Neuron (in vitro differentiated cells): ENCODE results near the gene USF2.

Source experiments
- H2AFZ ChIP-seq: one replicate; pipeline ENCODE4 v1.6.1; 2013; ENCODE audit warnings: low read depth, mild to moderate bottlenecking, inconsistent platforms, low read length, moderate library complexity
- H3K27me3 ChIP-seq: one replicate; pipeline ENCODE4 v1.6.1; 2013; ENCODE audit warnings: low read length; ENCODE audit not compliant: insufficient read depth
- H3K36me3 ChIP-seq: one replicate; pipeline ENCODE4 v1.6.1; 2013; ENCODE audit warnings: low read length; ENCODE audit not compliant: insufficient read depth
- H3K4me1 ChIP-seq: one replicate; pipeline ENCODE4 v1.6.1; 2013; ENCODE audit warnings: low read length; ENCODE audit not compliant: insufficient read depth
- H3K4me3 ChIP-seq: 2 replicates; pipeline ENCODE4 v1.5.1; 2013; ENCODE audit warnings: mild to moderate bottlenecking, low read length, moderate library complexity
- H3K9me3 ChIP-seq: one replicate; pipeline ENCODE4 v1.6.1; 2013; ENCODE audit warnings: low read length

USF2 gene

DNA sequence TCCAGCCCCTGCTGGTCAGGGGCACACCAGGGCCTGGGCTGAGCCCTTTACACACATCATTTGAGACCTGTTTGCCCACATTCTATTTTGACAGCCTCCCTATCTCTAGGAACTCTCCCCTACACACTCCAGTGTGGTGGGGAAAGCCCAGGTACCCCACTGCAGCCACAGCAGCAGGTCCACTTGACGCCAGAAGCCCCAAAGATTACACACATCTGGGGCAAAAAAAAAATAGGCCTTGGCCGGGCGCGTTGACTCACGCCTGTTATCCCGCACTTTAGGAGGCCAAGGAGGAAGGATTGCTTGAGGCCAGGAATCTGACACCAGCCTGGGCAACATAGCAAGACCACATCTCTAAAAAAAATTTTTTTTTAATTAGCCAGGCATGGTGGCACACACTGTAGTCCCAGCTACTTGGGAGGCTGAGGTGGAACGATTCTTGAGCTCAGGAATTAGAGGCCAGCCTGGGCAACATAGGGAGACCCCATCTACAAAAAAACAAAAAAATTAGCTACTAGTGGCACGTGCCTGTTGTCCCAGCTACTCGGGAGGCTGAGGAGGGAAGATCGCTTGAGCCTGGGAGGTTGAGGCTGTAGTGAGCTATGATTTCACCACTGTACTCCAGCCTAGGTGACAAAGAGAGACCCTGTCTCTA lies 42.2 kb downstream of the USF2 start:
- H3K36me3 ChIP-seq, result no peaks in the 10 kb centered on the region
- H3K4me1 ChIP-seq, result no peaks in the 10 kb centered on the region
- no peak overlapping the region for H2AFZ ChIP-seq
- no peak overlapping the region for H3K4me3 ChIP-seq
- no peaks in the 10 kb centered on the region for H3K9me3 ChIP-seq
- peaks cover 3% of the 10 kb centered on the region for H3K27me3 ChIP-seq

DNA sequence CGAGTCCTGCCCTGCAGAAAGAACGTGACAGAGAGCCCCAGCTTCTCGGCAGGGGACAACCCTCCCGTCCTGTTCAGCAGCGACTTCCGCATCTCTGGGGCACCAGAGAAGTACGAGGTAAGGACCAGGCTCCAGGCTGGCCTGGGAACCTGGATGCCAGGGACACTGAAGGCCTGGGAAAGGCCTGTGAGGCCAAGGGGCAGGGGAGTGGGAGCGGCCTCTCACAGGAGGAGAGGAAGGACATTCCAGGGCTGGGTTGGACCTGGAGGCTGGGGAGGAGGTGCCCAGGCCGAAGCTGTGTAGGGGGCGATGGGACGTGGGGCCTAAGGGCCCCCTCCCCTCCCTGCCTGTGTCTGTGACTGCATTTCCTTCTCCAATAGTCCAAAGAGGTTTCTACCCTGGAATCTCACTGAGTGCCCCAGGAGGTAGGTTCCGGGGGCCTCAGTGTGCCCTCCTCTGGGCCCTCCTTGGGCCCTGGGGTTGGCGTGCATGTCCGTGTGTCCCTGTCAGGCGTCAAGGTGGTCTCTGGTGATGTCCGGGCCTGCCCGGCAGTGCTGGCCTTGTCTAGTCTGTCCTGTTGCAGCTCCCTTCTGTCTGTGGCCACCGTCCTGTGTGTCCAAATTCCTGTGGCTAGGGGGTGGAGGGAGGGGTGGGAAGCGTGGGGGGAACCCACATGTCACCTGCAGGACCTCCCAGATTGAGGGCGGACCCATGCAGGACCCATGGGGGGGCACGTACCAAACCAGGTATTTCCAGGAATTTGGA lies 43.3 kb downstream of the USF2 start:
- Histone ChIP-seq H3K4me1 (no peaks in the 10 kb centered on the region), H3K27me3 (peaks cover 3% of the 10 kb centered on the region), H3K9me3 (no peaks in the 10 kb centered on the region)

DNA sequence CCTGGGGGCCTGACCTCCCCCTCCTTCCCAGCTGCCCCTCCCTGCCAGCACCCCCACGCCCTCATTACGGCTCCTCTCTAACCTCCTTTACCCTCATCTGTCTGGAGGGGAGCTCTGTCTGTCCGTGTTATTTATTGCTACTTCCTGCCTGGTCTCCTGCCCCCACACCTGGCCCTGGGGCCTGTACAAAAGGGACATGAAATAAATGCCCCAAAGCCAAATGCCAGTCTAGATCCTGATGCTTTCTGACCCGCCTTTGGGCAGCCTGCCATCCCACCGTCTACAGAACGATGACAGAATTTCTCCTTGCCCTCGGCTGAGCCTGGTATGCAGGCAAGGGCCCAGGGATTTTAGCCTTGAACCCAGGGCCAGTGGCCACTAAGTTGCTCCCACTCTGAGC lies 44.8 kb downstream of the USF2 start:
- Histone ChIP-seq H3K4me3 (no peak overlapping the region), H2AFZ (no peak overlapping the region), H3K9me3 (no peaks in the 10 kb centered on the region), H3K36me3 (no peaks in the 10 kb centered on the region), H3K4me1 (peaks cover 5% of the 10 kb centered on the region), H3K27me3 (peaks cover 3% of the 10 kb centered on the region)

More for the DNA sequence above, 43.3 kb downstream of the USF2 start:
- Histone ChIP-seq H2AFZ (no peak overlapping the region), H3K4me3 (no peak overlapping the region), H3K36me3 (no peaks in the 10 kb centered on the region)

DNA sequence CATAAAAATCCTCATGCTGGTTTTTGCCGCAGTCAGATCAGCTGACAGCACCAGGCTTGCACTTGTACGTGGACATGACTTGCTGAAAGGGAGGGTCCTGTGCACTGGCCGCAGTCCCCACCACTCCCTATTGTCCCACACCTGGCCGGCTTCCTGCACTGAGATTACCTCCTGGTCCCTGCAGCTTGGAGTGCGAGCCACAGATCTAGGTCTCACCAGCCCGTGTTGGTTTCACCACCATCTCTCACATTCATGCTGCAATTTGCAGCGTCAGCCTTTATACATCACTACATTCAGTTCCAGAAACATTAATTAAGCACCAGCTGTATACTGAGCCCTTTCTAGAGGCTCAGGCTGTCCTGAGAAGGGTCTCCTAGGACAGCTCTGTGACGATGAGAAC lies 45.3 kb downstream of the USF2 start:
- Histone ChIP-seq H2AFZ (no peak overlapping the region), H3K27me3 (peaks cover 3% of the 10 kb centered on the region), H3K4me1 (peaks cover 5% of the 10 kb centered on the region), H3K36me3 (no peaks in the 10 kb centered on the region), H3K9me3 (no peaks in the 10 kb centered on the region), H3K4me3 (no peak overlapping the region)

DNA sequence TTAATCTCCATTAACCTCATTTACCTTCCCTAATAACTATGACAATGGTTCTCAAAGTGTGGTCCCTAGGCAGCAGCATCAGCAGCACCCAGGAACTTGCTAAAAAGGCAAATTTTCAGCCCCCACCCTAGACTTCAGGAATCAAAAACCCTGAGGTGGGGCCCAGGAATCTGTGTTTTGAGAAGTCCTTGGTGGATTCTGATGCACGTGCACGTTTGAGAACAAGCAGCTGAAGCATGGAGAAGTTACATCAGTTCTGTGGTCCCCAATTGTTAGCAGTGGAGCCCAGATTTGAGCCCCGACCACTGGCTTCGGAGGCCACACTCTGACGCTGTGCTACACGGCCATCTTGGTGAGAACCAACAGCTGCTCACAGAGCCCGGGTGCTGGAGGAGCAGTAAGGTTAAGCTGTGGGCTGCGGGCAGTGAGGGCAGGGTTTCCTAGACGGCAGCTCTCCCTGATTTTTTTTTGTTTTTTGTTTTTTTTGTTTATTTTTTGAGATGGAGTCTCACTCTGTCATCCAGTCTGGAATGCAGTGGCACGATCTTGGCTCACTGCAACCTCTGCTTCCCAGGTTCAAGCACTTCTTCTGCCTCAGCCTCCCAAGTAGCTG lies 46.2 kb downstream of the USF2 start:
- no peak overlapping the region for H2AFZ ChIP-seq
- H3K4me1 ChIP-seq, result peaks cover 5% of the 10 kb centered on the region
- no peaks in the 10 kb centered on the region for H3K36me3 ChIP-seq
- H3K4me3 ChIP-seq, result no peak overlapping the region
- no peaks in the 10 kb centered on the region for H3K9me3 ChIP-seq
- peaks cover 3% of the 10 kb centered on the region for H3K27me3 ChIP-seq

DNA sequence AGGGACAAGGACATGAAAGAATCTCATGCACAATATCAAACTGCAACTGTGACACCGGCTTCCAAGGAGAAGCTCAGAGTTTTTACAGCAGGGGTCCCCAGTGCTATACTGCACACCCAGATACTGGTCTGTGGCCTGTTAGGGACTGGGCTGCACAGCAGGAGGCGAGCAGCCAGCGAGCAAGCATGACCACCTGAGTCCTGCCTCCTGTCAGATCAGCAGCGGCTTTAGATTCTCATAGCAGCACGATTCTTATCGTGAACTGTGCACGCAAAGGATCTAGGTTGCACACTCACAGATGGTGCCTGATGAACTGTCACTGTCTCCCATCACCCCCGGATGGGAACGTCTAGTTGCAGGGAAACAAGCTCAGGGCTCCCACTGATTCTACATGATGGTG lies 47.1 kb downstream of the USF2 start:
- H3K4me1 ChIP-seq, result peaks cover 5% of the 10 kb centered on the region

DNA sequence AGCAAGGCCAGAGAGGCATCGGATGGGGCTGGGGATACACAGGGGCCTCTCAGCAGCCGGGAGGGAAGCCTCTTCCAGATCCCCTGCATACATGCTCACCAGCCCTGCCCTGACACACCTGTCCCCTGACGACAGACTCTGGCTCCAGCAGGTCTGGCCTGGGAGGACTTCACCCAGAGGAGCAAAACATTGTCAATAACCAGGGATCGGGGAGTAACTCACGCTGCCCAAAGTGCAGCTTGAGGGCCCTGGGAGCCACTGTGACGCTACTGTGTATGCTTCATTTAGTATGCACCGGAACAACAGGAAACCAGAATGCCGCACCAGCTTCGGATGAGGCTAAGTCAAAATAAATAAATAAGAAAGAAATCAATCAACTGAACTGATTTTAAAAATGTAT lies 47.8 kb downstream of the USF2 start:
- no peak overlapping the region for H3K4me3 ChIP-seq
- H3K9me3 ChIP-seq, result no peaks in the 10 kb centered on the region
- H2AFZ ChIP-seq, result no peak overlapping the region
- H3K4me1 ChIP-seq, result peaks cover 5% of the 10 kb centered on the region
- peaks cover 3% of the 10 kb centered on the region for H3K27me3 ChIP-seq
- H3K36me3 ChIP-seq, result no peaks in the 10 kb centered on the region

More for the DNA sequence above, 47.1 kb downstream of the USF2 start:
- H3K36me3 ChIP-seq, result no peaks in the 10 kb centered on the region
- no peak overlapping the region for H3K4me3 ChIP-seq
- H3K9me3 ChIP-seq, result no peaks in the 10 kb centered on the region
- no peak overlapping the region for H2AFZ ChIP-seq
- H3K27me3 ChIP-seq, result peaks cover 3% of the 10 kb centered on the region

DNA sequence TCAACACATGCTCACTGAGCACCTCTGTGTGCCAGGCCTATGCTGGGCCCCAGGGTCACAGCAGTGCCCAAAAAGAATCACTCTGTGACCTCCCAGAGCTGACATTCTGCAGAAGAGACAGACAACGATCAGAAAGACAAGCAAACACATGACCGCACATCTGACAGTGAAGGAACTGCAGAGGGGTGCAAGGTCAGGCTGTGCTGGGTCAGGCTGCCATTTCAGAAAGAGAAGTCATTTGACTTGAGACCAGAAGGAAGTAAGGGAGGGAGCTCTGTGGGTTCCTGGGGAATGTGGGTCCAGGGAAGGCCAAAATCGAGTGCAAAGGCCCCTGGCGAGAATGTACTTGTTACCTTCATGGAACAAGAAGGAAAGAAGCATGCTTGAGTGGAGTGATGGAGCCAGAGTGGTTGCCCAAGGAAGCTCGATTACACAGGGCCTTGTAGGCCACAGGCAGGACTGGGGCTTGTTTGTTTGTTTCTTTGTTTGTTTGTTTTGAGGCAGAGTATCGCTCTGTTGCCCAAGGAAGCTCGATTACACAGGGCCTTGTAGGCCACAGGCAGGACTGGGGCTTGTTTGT lies 48.8 kb downstream of the USF2 start:
- Histone ChIP-seq H3K4me3 (no peak overlapping the region), H3K9me3 (no peaks in the 10 kb centered on the region), H2AFZ (no peak overlapping the region), H3K36me3 (no peaks in the 10 kb centered on the region), H3K4me1 (peaks cover 5% of the 10 kb centered on the region), H3K27me3 (peaks cover 3% of the 10 kb centered on the region)

DNA sequence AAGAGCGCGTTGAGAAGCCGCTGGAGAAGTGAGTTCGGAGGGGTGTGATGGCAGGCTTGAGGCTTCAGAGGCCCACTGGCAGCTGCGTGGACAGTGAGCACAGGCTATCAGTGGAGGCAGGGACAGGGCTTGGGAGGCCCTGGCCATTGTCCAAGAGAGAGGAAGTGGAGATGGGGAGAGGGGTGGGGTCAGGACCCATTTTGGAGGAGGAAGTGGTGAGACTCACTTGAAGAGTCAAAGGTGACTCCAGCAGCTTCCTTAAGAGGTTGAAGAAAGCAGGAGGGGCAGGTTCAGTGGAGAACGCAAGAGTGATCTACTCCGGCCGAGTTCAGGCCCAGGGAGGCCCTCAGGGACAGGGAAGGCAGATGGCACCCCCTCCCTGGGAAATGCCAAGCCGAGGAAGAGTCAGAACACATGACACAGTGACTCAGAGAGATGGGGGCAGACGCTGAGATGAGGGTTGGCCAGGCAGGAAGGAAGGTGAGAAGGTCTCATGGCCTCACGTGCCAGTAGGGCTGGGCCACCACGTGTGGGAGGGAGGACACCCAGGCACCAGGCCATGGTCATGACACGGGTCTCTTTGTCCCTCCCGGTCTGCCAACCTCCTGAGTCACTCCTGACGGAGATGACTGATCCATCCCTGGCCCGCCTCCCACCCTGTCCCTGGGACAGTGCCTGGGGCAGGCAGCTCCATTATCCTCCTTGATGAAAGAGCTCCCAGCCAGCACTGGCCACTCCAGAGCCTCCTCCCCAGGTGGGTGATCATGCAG lies 50.1 kb downstream of the USF2 start:
- Histone ChIP-seq H3K4me1 (peaks cover 5% of the 10 kb centered on the region), H2AFZ (no peak overlapping the region), H3K9me3 (no peaks in the 10 kb centered on the region), H3K27me3 (no peaks in the 10 kb centered on the region), H3K4me3 (no peak overlapping the region), H3K36me3 (no peaks in the 10 kb centered on the region)

DNA sequence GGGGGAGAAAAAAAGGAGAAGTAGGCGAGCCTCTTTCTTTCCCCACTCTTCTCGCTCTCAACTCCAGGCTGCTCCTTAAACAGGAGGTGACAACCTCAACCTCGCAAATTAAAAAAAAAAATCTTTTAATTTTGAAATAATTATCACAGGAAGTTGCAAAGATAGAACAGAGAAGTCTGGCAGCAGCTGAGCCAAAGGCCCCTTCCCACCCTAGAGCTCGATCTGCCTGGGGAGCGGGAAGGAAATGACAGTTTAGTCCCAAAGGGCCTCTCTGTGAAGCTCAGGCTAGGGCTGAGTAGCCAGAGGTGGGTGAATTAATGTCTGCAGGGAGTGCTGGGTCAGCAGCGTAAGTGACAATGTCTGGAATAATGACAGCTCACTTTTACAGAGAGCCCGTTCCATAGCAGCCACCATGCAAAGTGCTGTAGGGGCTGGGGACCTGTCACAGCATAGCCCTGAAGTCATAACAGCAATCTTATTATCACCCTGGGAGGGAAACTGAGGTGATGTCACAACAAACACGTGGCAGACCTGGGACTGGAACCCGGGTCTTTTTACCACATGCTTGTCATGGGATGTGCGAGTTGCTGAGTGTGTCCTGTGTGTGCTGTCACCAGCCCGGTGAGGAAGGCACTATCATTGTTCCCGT lies 51.4 kb downstream of the USF2 start:
- no peak overlapping the region for H3K4me3 ChIP-seq
- H2AFZ ChIP-seq, result no peak overlapping the region
- H3K9me3 ChIP-seq, result no peaks in the 10 kb centered on the region
- no peaks in the 10 kb centered on the region for H3K27me3 ChIP-seq
- peaks cover 5% of the 10 kb centered on the region for H3K4me1 ChIP-seq
- H3K36me3 ChIP-seq, result no peaks in the 10 kb centered on the region

DNA sequence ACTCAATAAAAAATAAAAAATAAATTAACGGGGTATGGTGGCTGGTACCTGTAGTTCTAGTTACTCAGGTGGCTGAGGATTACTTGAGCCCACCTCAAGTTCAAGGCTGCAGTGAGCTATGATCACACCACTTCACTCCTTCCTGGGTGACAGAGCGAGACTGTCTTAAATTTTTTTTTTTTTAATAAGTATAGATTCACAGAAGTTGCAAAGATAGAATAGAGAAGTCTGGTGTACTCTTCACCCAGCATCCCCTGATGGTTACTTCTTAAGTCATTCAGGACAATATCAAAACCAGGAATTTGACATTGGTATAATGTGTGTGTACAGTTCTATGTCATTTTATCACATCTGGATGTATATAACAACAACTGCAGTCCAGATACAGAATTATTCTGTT lies 52.5 kb downstream of the USF2 start:
- no peak overlapping the region for H2AFZ ChIP-seq
- H3K4me3 ChIP-seq, result no peak overlapping the region
- H3K9me3 ChIP-seq, result no peaks in the 10 kb centered on the region
- no peaks in the 10 kb centered on the region for H3K36me3 ChIP-seq
- H3K4me1 ChIP-seq, result peaks cover 5% of the 10 kb centered on the region
- no peaks in the 10 kb centered on the region for H3K27me3 ChIP-seq

DNA sequence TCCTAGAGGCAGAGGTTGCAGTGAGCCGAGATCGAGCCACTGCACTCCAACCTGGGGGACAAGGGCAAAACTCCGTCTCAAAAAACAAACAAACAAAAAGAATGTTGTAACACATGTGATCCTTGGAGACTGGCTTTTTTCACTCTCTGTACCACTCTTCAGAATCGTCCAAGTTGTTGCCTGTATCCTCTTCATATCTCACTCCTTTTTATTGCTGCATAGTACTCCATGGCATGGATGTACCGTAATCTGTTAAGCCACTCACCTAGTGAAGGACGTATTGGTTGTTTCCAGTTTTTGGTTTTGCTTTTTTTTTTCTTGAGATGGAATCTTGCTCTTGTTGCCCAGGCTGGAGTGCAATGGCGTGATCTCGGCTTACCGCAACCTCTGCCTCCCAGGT lies 53.3 kb downstream of the USF2 start:
- Histone ChIP-seq H3K36me3 (no peaks in the 10 kb centered on the region), H2AFZ (no peak overlapping the region), H3K4me1 (peaks cover 5% of the 10 kb centered on the region), H3K9me3 (no peaks in the 10 kb centered on the region), H3K4me3 (no peak overlapping the region), H3K27me3 (no peaks in the 10 kb centered on the region)
